ENCODE measurements around the gene ANKFN1.

Gene ANKFN1

GRCh38 chr17:56310782-56311181 is 157.5 kb downstream of the ANKFN1 start:
- H3K4me2 ChIP-seq (ENCODE audit: low read depth, low read length, poor library complexity, severe bottlenecking) = no peak overlapping the region
- no peak overlapping the region for H3K27ac ChIP-seq (ENCODE audit: low read depth, low read length)
- no peak for TF ChIP-seq CTCF (IDR thresholded peaks at IDR 0.05; ENCODE audit: insufficient read depth, low read length, poor library complexity, severe bottlenecking)
- no peaks in the 10 kb centered on the region for H3K9me3 ChIP-seq (ENCODE audit: insufficient read depth, low read length)
- no peaks in the 10 kb centered on the region for H3F3A ChIP-seq (ENCODE audit: insufficient read depth)
- H3K36me3 ChIP-seq (ENCODE audit: low read length) = no peaks in the 10 kb centered on the region
- H3K9ac ChIP-seq (ENCODE audit: low read length) = no peak overlapping the region
- H3K9me2 ChIP-seq (replicated peaks; ENCODE audit: insufficient read depth, low read length) = no peaks in the 10 kb centered on the region
- H3K27me3 ChIP-seq (ENCODE audit: low read length) = no peaks in the 10 kb centered on the region
- H3K4me3 ChIP-seq (ENCODE audit: insufficient read depth, low read length, poor library complexity, severe bottlenecking) = no peak overlapping the region
- H4K20me1 ChIP-seq (ENCODE audit: low read depth, low read length) = no peaks in the 10 kb centered on the region
- no peak overlapping the region for H2AFZ ChIP-seq (ENCODE audit: low read depth, low read length, severe bottlenecking)
- no peaks in the 10 kb centered on the region for H3K79me2 ChIP-seq (ENCODE audit: insufficient read depth, low read length)

GRCh38 chr17:56313201-56313600 is 159.9 kb downstream of the ANKFN1 start:
- H3K9ac ChIP-seq (ENCODE audit: low read length) = no peak overlapping the region

GRCh38 chr17:56314026-56314425 is 160.8 kb downstream of the ANKFN1 start:
- no peaks in the 10 kb centered on the region for H3K36me3 ChIP-seq (ENCODE audit: low read length)
- no peaks in the 10 kb centered on the region for H3K9me2 ChIP-seq (replicated peaks; ENCODE audit: insufficient read depth, low read length)
- no peak overlapping the region for H3K9ac ChIP-seq (ENCODE audit: low read length)
- no peaks in the 10 kb centered on the region for H3F3A ChIP-seq (ENCODE audit: insufficient read depth)
- no peak overlapping the region for H3K4me2 ChIP-seq (ENCODE audit: low read depth, low read length, poor library complexity, severe bottlenecking)
- no peak overlapping the region for H3K4me3 ChIP-seq (ENCODE audit: insufficient read depth, low read length, poor library complexity, severe bottlenecking)
- no peaks in the 10 kb centered on the region for H3K79me2 ChIP-seq (ENCODE audit: insufficient read depth, low read length)
- no peak overlapping the region for H2AFZ ChIP-seq (ENCODE audit: low read depth, low read length, severe bottlenecking)
- TF ChIP-seq CTCF (IDR thresholded peaks at IDR 0.05; ENCODE audit: insufficient read depth, low read length, poor library complexity, severe bottlenecking) (no peak), EZH2phosphoT487 (conservative IDR thresholded peaks at IDR 0.05; ENCODE audit: low read length) (no peak)
- no peaks in the 10 kb centered on the region for H4K20me1 ChIP-seq (ENCODE audit: low read depth, low read length)
- no peaks in the 10 kb centered on the region for H3K27me3 ChIP-seq (ENCODE audit: low read length)
- H3K9me3 ChIP-seq (ENCODE audit: insufficient read depth, low read length) = no peaks in the 10 kb centered on the region
- no peak overlapping the region for H3K27ac ChIP-seq (ENCODE audit: low read depth, low read length)

More at GRCh38 chr17:56313201-56313600, 159.9 kb downstream of the ANKFN1 start:
- H3K27me3 ChIP-seq (ENCODE audit: low read length) = no peaks in the 10 kb centered on the region
- H3F3A ChIP-seq (ENCODE audit: insufficient read depth) = no peaks in the 10 kb centered on the region
- H3K9me2 ChIP-seq (replicated peaks; ENCODE audit: insufficient read depth, low read length) = no peaks in the 10 kb centered on the region
- H3K79me2 ChIP-seq (ENCODE audit: insufficient read depth, low read length) = no peaks in the 10 kb centered on the region
- TF ChIP-seq CTCF (IDR thresholded peaks at IDR 0.05; ENCODE audit: insufficient read depth, low read length, poor library complexity, severe bottlenecking) (no peak), EZH2phosphoT487 (conservative IDR thresholded peaks at IDR 0.05; ENCODE audit: low read length) (no peak)
- no peaks in the 10 kb centered on the region for H3K36me3 ChIP-seq (ENCODE audit: low read length)
- H4K20me1 ChIP-seq (ENCODE audit: low read depth, low read length) = no peaks in the 10 kb centered on the region
- H2AFZ ChIP-seq (ENCODE audit: low read depth, low read length, severe bottlenecking) = no peak overlapping the region
- H3K4me2 ChIP-seq (ENCODE audit: low read depth, low read length, poor library complexity, severe bottlenecking) = no peak overlapping the region
- no peak overlapping the region for H3K4me3 ChIP-seq (ENCODE audit: insufficient read depth, low read length, poor library complexity, severe bottlenecking)
- H3K27ac ChIP-seq (ENCODE audit: low read depth, low read length) = no peak overlapping the region
- H3K9me3 ChIP-seq (ENCODE audit: insufficient read depth, low read length) = no peaks in the 10 kb centered on the region

Measured in SU-DHL-6 (cell line).